ENCODE measurements around the gene NBEA.

NBEA gene

GRCh38 chr13:35531526-35531925 lies 589.5 kb downstream of the NBEA start:
- H4K91ac ChIP-seq (ENCODE audit: low read length) = no peak overlapping the region
- H3K4ac ChIP-seq (ENCODE audit: low read depth in 1 of 2, low read length in 2 of 2) = no peak overlapping the region
- no peak overlapping the region for H2BK5ac ChIP-seq (ENCODE audit: low read depth, low read length, poor library complexity, severe bottlenecking)
- H2BK120ac ChIP-seq (ENCODE audit: low read depth, low read length) = no peak overlapping the region
- H2BK12ac ChIP-seq (ENCODE audit: low read length in 2 of 2) = no peak overlapping the region
- H3K23ac ChIP-seq (ENCODE audit: low read length in 2 of 2) = no peak overlapping the region
- peaks cover 3% of the 10 kb centered on the region for H3K79me1 ChIP-seq (replicated peaks; ENCODE audit: low read length, poor library complexity, severe bottlenecking)
- no peaks in the 10 kb centered on the region for H3K27me3 ChIP-seq (ENCODE audit: control insufficient read depth in 1 of 2, insufficient read depth in 1 of 2, low read length in 2 of 2)
- no peak for DNase-seq
- no peak overlapping the region for H3K9ac ChIP-seq (ENCODE audit: low read length)
- no peak overlapping the region for H4K8ac ChIP-seq (ENCODE audit: low read length)
- no peak overlapping the region for H3K4me3 ChIP-seq (ENCODE audit: insufficient read depth in 1 of 2, low read depth in 1 of 2, low read length in 2 of 2)
- H2BK15ac ChIP-seq (ENCODE audit: low read depth, poor library complexity, severe bottlenecking) = no peak overlapping the region
- H2AFZ ChIP-seq (ENCODE audit: low read depth, low read length) = no peak overlapping the region
- peaks cover 0 to 4% of the 10 kb centered on the region in 2 experiments for H3K36me3 ChIP-seq (ENCODE audit: control insufficient read depth in 1 of 2, insufficient read depth in 2 of 2, low read depth in 1 of 2, low read length in 2 of 2)
- H3K18ac ChIP-seq (ENCODE audit: low read depth in 1 of 2, low read length in 2 of 2) = no peak overlapping the region
- H3K4me2 ChIP-seq (ENCODE audit: low read length, poor library complexity, severe bottlenecking) = no peak overlapping the region
- H3K27ac ChIP-seq (ENCODE audit: low read length, poor library complexity, severe bottlenecking) = no peak overlapping the region
- peaks cover 1% of the 10 kb centered on the region for H3K4me1 ChIP-seq (ENCODE audit: control insufficient read depth, insufficient read depth, low read depth, low read length)
- H3K9me3 ChIP-seq (ENCODE audit: control insufficient read depth, low read length) = no peaks in the 10 kb centered on the region
- no peak overlapping the region for H2AK5ac ChIP-seq (ENCODE audit: low read length, severe bottlenecking)
- no peak overlapping the region for H3K14ac ChIP-seq (ENCODE audit: low read length in 2 of 2)
- WGBS = no CpG with 5 or more reads among the region's 1 CpG

GRCh38 chr13:35534343-35534742 lies 592.3 kb downstream of the NBEA start:
- H3K4me1 ChIP-seq (ENCODE audit: control insufficient read depth, insufficient read depth, low read depth, low read length) = no peaks in the 10 kb centered on the region
- H3K4me3 ChIP-seq (ENCODE audit: insufficient read depth in 1 of 2, low read depth in 1 of 2, low read length in 2 of 2) = no peak overlapping the region
- no peak overlapping the region for H4K91ac ChIP-seq (ENCODE audit: low read length)
- H2BK12ac ChIP-seq (ENCODE audit: low read length in 2 of 2) = no peak overlapping the region
- 100% methylated on average over 1 of the region's 1 CpG for WGBS
- no peaks in the 10 kb centered on the region for H3K36me3 ChIP-seq (ENCODE audit: control insufficient read depth in 1 of 2, insufficient read depth in 2 of 2, low read depth in 1 of 2, low read length in 2 of 2)
- H4K8ac ChIP-seq (ENCODE audit: low read length) = no peak overlapping the region
- no peak overlapping the region for H3K14ac ChIP-seq (ENCODE audit: low read length in 2 of 2)
- H3K27me3 ChIP-seq (ENCODE audit: control insufficient read depth in 1 of 2, insufficient read depth in 1 of 2, low read length in 2 of 2) = no peaks in the 10 kb centered on the region
- no peak overlapping the region for H3K18ac ChIP-seq (ENCODE audit: low read depth in 1 of 2, low read length in 2 of 2)
- DNase-seq = no peak
- no peak overlapping the region for H2AFZ ChIP-seq (ENCODE audit: low read depth, low read length)
- H3K27ac ChIP-seq (ENCODE audit: low read length, poor library complexity, severe bottlenecking) = no peak overlapping the region
- H3K9me3 ChIP-seq (ENCODE audit: control insufficient read depth, low read length) = no peaks in the 10 kb centered on the region
- H3K79me1 ChIP-seq (replicated peaks; ENCODE audit: low read length, poor library complexity, severe bottlenecking) = peaks cover 3% of the 10 kb centered on the region
- H2BK15ac ChIP-seq (ENCODE audit: low read depth, poor library complexity, severe bottlenecking) = no peak overlapping the region
- no peak overlapping the region for H3K9ac ChIP-seq (ENCODE audit: low read length)
- H3K23ac ChIP-seq (ENCODE audit: low read length in 2 of 2) = no peak overlapping the region
- no peak overlapping the region for H2BK5ac ChIP-seq (ENCODE audit: low read depth, low read length, poor library complexity, severe bottlenecking)
- no peak overlapping the region for H2AK5ac ChIP-seq (ENCODE audit: low read length, severe bottlenecking)
- no peak overlapping the region for H3K4ac ChIP-seq (ENCODE audit: low read depth in 1 of 2, low read length in 2 of 2)
- H2BK120ac ChIP-seq (ENCODE audit: low read depth, low read length) = no peak overlapping the region
- H3K4me2 ChIP-seq (ENCODE audit: low read length, poor library complexity, severe bottlenecking) = no peak overlapping the region

GRCh38 chr13:35548790-35549189 lies 606.7 kb downstream of the NBEA start:
- Histone ChIP-seq H3K23ac (ENCODE audit: low read length in 2 of 2) (no peak overlapping the region), H2BK12ac (ENCODE audit: low read length in 2 of 2) (no peak overlapping the region), H3K4me2 (ENCODE audit: low read length, poor library complexity, severe bottlenecking) (no peak overlapping the region), H4K91ac (ENCODE audit: low read length) (no peak overlapping the region), H3K4ac (ENCODE audit: low read depth in 1 of 2, low read length in 2 of 2) (no peak overlapping the region), H2BK5ac (ENCODE audit: low read depth, low read length, poor library complexity, severe bottlenecking) (no peak overlapping the region), H3K27me3 (ENCODE audit: control insufficient read depth in 1 of 2, insufficient read depth in 1 of 2, low read length in 2 of 2) (no peaks in the 10 kb centered on the region), H3K4me1 (ENCODE audit: control insufficient read depth, insufficient read depth, low read depth, low read length) (peaks cover 3% of the 10 kb centered on the region), H3K27ac (ENCODE audit: low read length, poor library complexity, severe bottlenecking) (no peak overlapping the region), H3K79me1 (replicated peaks; ENCODE audit: low read length, poor library complexity, severe bottlenecking) (no peaks in the 10 kb centered on the region), H3K9ac (ENCODE audit: low read length) (no peak overlapping the region), H4K8ac (ENCODE audit: low read length) (no peak overlapping the region), H3K4me3 (ENCODE audit: insufficient read depth in 1 of 2, low read depth in 1 of 2, low read length in 2 of 2) (no peak overlapping the region), H2AK5ac (ENCODE audit: low read length, severe bottlenecking) (no peak overlapping the region), H3K36me3 (ENCODE audit: control insufficient read depth in 1 of 2, insufficient read depth in 2 of 2, low read depth in 1 of 2, low read length in 2 of 2) (no peaks in the 10 kb centered on the region), H2AFZ (ENCODE audit: low read depth, low read length) (no peak overlapping the region), H3K9me3 (ENCODE audit: control insufficient read depth, low read length) (no peaks in the 10 kb centered on the region), H2BK15ac (ENCODE audit: low read depth, poor library complexity, severe bottlenecking) (no peak overlapping the region), H3K14ac (ENCODE audit: low read length in 2 of 2) (no peak overlapping the region), H2BK120ac (ENCODE audit: low read depth, low read length) (no peak overlapping the region), H3K18ac (ENCODE audit: low read depth in 1 of 2, low read length in 2 of 2) (no peak overlapping the region)
- no peak for DNase-seq
- WGBS = no CpG with 5 or more reads among the region's 1 CpG

- H2BK120ac ChIP-seq (ENCODE audit: low read depth, low read length) = no peak overlapping the region
- peak; percentile 19 for DNase-seq
- no peak overlapping the region for H3K14ac ChIP-seq (ENCODE audit: low read length in 2 of 2)
- no peak overlapping the region for H4K91ac ChIP-seq (ENCODE audit: low read length)
- no peak overlapping the region for H4K8ac ChIP-seq (ENCODE audit: low read length)
- H3K79me1 ChIP-seq (replicated peaks; ENCODE audit: low read length, poor library complexity, severe bottlenecking) = no peaks in the 10 kb centered on the region
- no peak overlapping the region for H2BK15ac ChIP-seq (ENCODE audit: low read depth, poor library complexity, severe bottlenecking)
- H3K9me3 ChIP-seq (ENCODE audit: control insufficient read depth, low read length) = no peaks in the 10 kb centered on the region
- no peak overlapping the region for H3K23ac ChIP-seq (ENCODE audit: low read length in 2 of 2)
- H2AK5ac ChIP-seq (ENCODE audit: low read length, severe bottlenecking) = no peak overlapping the region
- no peak overlapping the region for H2BK12ac ChIP-seq (ENCODE audit: low read length in 2 of 2)
- H2AFZ ChIP-seq (ENCODE audit: low read depth, low read length) = no peak overlapping the region
- H3K9ac ChIP-seq (ENCODE audit: low read length) = no peak overlapping the region
- no peak overlapping the region for H3K18ac ChIP-seq (ENCODE audit: low read depth in 1 of 2, low read length in 2 of 2)
- H3K4me2 ChIP-seq (ENCODE audit: low read length, poor library complexity, severe bottlenecking) = no peak overlapping the region
- peak overlapping the region; percentile 34 for H3K27ac ChIP-seq (ENCODE audit: low read length, poor library complexity, severe bottlenecking)
- no peak overlapping the region for H2BK5ac ChIP-seq (ENCODE audit: low read depth, low read length, poor library complexity, severe bottlenecking)
- H3K4me1 ChIP-seq (ENCODE audit: control insufficient read depth, insufficient read depth, low read depth, low read length) = peaks cover 3% of the 10 kb centered on the region
- H3K27me3 ChIP-seq (ENCODE audit: control insufficient read depth in 1 of 2, insufficient read depth in 1 of 2, low read length in 2 of 2) = no peaks in the 10 kb centered on the region
- no peaks in the 10 kb centered on the region for H3K36me3 ChIP-seq (ENCODE audit: control insufficient read depth in 1 of 2, insufficient read depth in 2 of 2, low read depth in 1 of 2, low read length in 2 of 2)
- no peak overlapping the region for H3K4ac ChIP-seq (ENCODE audit: low read depth in 1 of 2, low read length in 2 of 2)
- peak overlapping the region in 1 of 2 experiments; percentile 8 for H3K4me3 ChIP-seq (ENCODE audit: insufficient read depth in 1 of 2, low read depth in 1 of 2, low read length in 2 of 2)
Measured at GRCh38 chr13:35549481-35549880, 607.4 kb downstream of the NBEA start.

Measured in mesenchymal stem cell (in vitro differentiated cells and primary cell).